HG03469 (cell line): ENCODE data around the gene NCAPG2.
"Not testable (repeated sequence)": the region's sequence is repeated elsewhere in the genome, so short reads cannot be mapped to it uniquely, and the experiment has no call there.

Experiments
- ATAC-seq: cut with Tn5 transposase; IDR thresholded peaks from one replicate; pipeline ENCODE4 v1.9.1; 2021; ENCODE audit warnings: mild to moderate bottlenecking, moderate library complexity, moderate number of reproducible peaks; ENCODE audit not compliant: unreplicated experiment

Gene NCAPG2

GRCh38 chr7:158706710-158707590 lies 2.3 kb upstream of the NCAPG2 start:
- ATAC-seq: no peak

DNA sequence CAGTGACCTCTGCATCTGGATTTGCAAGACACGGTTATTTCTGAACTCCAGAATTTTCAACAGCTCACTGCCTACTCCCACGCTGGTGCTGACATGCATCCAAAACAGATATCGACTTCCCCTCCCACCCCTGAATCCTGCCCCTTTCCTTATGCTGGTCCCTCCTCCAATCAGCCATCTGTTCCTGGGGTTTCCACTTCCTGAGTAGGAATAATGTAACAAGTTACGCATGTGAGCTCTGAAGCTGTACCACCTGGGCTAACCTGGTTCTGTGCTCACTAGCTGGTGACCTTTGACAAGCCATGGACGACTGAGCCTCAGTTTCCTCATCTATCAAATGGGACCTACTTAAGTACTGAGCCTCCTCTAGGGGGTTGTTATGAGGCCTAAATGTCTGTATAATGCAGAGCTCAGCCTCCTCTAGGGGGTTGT lies 1.7 kb upstream of the NCAPG2 start:
- no peak for ATAC-seq

DNA sequence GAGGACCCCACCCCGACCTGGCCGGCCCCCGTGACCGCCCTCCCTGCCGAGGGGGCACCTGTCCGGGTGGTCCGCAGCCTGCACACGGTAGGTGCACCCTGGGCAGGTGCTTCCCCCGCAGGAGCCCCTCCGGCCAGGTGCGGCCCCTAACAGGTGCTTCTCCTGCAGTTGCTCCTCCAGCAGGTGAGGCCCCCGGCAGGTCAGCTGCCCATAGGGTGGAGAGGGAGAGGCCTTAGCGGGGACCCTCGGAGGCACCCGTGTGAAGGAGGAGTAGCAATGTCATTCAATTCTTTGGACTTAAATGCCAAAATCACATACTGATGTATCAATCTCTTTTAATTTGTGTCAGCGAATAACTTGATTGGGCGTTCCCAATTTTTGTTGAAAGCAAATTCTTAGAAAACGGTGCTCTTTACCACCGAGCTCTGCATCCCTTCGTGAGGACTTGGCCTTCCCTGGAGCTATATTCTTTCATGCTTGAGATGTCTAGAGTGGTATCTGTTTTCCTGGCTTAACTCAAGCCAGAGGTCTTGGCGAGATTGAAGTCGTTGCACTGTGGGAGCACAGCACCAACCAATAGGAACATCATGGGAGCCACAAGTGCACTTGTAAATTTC lies 738 bp upstream of the NCAPG2 start:
- peak; percentile 2 for ATAC-seq

DNA sequence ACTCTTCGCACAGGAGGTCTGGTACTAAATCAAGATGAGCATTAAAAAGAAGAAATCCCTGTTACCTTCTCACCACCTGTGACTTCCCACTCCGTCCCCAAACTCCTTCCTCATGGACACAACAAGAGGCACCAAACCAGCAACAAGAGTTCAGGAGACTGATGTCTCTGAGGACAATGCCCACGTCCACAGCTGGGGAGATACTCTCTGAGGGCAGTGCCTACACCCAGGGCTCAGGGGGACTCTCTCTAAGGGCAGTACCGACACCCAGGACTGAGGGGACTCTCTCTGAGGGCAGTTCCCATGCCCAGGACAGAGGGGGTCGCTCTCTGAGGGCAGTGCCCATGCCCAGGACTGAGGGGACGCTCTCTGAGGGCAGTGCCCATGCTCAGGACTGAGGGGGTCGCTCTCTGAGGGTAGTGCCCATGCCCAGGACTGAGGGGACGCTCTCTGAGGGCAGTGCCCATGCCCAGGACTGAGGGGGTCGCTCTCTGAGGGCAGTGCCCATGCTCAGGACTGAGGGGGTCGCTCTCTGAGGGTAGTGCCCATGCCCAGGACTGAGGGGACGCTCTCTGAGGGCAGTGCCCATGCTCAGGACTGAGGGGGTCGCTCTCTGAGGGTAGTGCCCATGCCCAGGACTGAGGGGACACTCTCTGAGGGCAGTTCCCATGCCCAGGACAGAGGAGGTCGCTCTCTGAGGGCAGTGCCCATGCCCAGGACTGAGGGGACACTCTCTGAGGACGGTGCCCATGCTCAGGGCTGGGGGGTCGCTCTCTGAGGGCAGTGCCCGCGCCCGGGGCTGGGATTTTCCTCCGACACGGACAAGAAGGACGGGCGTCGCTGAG lies 703 bp downstream of the NCAPG2 start:
- not testable (repeated sequence) for ATAC-seq

DNA sequence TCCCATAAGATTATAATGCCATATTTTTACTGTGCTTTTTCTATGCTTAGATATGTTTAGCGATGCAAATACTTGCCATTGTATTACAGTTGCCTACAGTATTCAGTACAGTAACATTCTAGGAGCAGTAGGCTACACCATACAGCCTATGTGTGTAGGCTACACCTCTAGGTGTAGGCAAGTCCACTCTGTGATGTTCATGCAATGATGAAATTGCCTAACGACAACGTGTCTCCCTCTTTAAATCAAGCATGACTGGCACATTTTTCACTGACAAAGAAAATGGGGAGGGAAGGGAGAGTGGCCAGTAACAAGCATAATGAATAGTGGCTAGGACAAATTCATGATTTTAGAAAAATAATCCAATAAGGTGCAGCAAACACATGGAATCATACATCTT lies 1.7 kb downstream of the NCAPG2 start:
- ATAC-seq: no peak

- no peak for ATAC-seq
Measured at GRCh38 chr7:158702196-158702595, 2.4 kb downstream of the NCAPG2 start.

- ATAC-seq: no peak
Measured at GRCh38 chr7:158700008-158700407, 4.6 kb downstream of the NCAPG2 start.

DNA sequence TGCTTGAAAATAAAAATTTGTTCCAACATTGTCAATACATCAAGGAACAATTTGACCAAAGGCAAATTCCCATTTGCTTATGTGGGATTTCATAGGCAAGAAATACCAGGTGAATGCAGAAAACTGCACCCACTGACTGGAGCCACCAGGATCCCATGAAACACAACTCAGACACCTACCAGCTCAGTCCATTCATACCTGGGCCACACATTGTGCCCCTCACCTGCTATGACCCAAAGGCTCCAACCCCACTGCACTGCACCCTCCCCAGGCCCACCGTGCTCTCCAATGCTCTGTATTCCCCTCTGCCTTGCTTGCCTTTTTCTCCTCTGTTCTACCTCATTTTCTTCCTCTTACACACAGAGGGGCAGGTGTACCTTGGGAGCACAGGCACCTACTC lies 5.3 kb downstream of the NCAPG2 start:
- no peak for ATAC-seq

DNA sequence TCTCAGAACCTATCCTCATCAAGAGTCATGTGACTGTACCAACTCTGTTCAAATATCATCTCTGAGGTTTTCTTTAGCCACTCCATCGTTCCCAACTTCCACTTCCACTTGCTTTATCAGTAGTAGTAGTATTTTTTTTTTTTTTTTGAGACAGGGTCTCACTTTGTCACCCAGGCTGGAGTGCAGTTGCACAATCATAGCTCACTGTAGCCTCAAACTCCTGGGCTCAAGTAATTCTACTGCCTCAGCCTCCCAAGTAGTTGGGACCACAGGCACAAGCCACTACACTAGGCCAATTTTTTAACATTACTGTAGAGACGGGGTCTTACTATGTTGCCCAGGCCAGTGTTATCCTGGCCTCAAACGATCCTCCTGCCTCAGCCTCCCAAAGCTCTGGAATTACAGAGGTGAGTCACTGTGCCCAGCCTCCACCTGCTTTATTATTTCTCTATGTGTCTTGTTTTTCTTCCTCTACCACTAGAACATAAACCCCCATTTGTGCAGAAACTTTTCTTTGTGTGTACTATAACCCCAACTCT lies 5.9 kb downstream of the NCAPG2 start:
- no peak for ATAC-seq

DNA sequence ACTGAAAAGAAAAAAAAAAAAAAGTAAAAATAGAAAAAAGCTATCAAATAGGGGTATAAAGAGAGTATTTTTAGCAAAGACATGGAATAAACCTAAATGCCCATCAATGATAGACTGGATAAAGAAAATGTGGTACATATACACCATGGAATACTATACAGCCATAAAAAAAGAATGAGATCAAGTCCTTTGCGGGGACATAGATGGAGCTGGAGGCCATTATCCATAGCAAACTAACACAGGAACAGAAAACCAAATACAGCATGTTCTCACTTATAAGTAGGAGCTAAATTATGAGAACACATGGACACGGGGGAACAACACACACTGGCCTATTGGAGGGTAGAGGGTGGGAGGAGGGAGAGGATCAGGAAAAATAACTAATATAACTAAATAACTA lies 7.0 kb downstream of the NCAPG2 start:
- ATAC-seq: not testable (repeated sequence)

DNA sequence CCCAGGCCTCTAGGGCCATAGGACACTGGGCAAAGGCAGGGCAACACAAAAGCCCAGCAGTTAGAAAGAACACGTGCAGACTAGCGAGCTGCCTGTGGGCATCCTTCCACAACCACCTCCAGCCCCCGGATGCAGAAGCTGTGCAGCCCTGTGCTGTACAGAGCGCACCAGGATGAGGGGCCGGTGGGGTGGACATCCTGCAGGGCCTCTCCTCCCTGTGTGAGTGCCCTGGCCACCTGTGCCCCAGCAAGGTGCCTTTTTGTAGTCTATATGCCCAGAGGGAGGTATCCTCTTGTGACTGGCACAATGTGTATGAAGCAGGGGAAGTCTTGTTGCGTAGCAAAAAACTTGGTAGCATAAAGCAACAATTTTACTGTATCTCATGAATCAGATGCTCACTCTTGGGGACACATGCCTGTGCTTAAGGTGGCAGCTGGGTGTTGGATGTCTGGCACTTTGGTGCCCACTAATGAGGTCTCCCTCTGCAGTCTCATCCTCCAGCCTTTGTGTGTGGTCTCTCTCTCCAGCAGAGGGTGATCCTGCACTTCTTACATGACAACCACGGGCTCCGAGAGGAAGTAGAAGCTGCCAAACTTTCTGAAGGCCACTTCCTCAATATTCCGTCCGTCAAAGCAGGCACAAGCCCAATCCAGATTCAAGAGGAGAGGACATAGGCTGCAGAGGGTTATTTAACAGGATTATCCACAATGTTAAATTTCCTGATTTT lies 8.7 kb downstream of the NCAPG2 start:
- ATAC-seq: peak; percentile 82

DNA sequence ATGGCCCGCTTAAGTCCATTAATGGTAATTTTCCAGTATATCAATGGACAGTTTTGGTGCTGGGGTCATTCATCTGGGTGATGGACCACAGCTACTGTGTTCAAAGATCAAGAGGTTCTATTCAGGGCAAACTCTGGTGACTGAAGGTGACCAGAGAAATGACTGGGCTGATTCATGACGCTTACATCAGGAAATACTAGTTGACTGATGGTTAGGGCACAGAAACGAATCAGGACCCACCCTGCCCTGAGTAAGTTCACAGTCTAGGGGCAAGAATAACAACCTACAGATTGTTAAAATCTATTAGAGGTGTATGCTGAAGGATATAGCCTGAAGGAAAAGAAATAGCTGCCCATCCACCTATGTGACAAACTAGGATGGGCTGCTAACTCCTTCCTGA lies 9.5 kb downstream of the NCAPG2 start:
- ATAC-seq: no peak

GRCh38 chr7:158694650-158695049 lies 10.0 kb downstream of the NCAPG2 start:
- ATAC-seq: no peak

- ATAC-seq: no peak
Measured at GRCh38 chr7:158689488-158689887, 15.1 kb downstream of the NCAPG2 start.

DNA sequence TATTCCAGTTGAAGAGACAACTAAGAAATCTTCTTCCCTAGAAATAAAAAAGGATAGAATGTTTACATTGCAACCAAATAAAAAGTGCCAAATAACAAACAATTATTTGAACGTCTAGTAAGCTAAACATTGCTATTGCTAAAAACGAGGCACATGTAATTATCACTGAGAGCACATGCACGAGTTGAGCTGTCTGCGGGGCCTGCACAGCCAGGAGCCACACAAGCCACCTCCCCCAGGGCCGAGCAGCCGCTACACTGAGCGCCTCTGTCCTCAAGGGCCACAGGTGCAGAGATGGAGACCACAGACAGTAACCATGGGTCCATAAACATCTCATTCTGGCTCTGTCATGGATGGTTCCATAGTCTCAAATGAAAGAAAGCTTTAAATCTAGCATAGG lies 17.2 kb downstream of the NCAPG2 start:
- no peak for ATAC-seq

DNA sequence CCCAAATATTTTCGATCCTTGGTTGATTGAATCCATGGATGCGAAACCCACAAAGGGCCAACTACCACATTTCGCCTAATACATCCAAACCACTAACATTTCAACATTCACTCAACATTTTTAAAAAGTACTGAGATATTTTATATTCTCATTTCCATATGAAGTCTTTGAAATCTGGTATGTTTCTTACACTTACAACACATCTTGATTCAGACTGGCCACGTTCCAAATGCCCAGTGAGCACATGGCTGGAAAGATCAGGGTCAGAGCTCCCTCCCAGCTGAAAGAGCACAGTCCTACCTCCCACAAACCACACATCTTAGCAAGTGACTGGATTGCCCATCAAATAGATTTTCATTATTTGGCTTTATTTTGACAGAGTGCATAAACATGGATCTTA lies 18.9 kb downstream of the NCAPG2 start:
- ATAC-seq: no peak

GRCh38 chr7:158684329-158684728 lies 20.3 kb downstream of the NCAPG2 start:
- ATAC-seq: no peak

DNA sequence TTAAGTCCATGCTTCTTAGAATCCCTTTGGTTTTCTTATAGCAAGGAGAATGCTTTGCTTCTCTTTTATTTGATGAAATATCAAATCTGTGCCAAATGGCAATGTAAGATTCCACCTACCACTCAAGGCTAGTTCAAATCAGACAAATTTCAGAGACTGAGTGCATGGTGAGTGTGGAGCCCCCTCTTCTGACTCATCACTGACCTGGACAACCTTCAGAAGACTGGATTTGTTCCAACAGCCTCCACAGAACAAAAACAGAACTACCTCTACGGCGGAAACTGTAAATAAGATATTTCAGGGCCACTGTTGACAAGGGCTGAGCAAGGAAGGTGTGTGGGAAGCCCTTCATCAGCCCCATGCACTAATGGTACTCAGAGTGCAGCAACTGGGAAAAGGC lies 21.1 kb downstream of the NCAPG2 start:
- ATAC-seq: no peak

- ATAC-seq: no peak
Measured at GRCh38 chr7:158682456-158682855, 22.1 kb downstream of the NCAPG2 start.

DNA sequence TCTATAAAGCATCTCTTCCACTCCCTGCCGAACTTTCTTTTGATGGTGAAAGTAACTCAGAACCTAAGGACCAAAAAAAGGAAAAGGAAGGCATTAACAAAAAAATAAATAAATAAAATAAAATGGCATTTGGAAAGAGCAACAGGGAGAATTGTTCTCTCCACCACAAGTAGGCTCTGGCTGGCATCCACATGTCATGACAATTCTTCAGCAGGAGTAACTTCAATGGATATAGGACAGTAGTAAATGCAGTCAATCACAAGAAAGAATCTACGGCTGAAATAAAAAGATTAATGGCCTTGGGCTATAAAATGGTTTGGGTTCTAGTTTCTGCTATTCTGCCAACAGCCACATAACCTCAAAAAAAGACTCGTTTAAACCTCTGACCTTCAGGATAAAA lies 23.9 kb downstream of the NCAPG2 start:
- no peak for ATAC-seq

GRCh38 chr7:158676906-158677305 lies 27.7 kb downstream of the NCAPG2 start:
- ATAC-seq: no peak
